GM10847 (cell line): ENCODE measurements around the gene AMY2B.
"Not testable (repeated sequence)": the region's sequence is repeated elsewhere in the genome, so short reads cannot be mapped to it uniquely, and the experiment has no call there.

Source experiments
- POLR2A ChIP-seq: IDR thresholded peaks from 2 replicates; pipeline ENCODE4 v1.6.1; 2011; ENCODE audit not compliant: insufficient read length; ENCODE audit errors: extremely low read depth

Gene AMY2B

DNA sequence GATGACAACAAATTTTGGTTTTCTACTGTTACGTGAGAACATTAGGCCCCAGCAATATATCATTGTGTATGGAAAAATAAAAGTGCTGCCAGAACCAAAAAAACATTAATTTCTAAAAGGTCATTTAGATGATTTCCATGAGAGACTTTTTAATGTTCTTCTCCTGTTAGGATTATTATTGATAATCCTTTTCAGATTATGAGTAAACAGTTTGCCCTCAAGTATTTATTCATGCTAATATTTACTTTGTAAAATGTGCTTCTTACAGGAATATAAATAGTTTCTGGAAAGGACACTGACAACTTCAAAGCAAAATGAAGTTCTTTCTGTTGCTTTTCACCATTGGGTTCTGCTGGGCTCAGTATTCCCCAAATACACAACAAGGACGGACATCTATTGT lies at the start of gene AMY2B:
AMY2B (plus strand) TSS at position 301 of the 400 bp plus-strand sequence; CDS start at position 315, 14 bp downstream.
- TF ChIP-seq POLR2A, result not testable (repeated sequence)

DNA sequence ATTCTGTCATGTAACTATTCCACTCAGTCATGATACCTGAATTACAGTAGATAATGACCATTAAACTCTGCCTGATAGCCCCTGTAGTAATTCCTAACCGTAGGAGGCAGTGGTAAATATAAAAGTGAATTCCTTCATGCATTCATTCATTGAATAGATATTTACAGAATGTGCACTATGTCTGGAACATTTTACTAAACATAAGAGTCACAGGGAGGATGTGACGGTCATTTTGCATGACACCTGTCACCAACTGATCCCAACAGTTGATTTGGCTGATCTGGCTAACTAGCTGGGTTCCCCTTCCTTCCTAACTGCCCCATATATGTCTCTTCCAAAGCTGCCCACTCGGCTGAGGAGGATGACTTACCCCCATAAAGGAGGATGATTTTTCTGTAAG lies 48.0 kb upstream of the AMY2B start:
- TF ChIP-seq POLR2A, result no peak

DNA sequence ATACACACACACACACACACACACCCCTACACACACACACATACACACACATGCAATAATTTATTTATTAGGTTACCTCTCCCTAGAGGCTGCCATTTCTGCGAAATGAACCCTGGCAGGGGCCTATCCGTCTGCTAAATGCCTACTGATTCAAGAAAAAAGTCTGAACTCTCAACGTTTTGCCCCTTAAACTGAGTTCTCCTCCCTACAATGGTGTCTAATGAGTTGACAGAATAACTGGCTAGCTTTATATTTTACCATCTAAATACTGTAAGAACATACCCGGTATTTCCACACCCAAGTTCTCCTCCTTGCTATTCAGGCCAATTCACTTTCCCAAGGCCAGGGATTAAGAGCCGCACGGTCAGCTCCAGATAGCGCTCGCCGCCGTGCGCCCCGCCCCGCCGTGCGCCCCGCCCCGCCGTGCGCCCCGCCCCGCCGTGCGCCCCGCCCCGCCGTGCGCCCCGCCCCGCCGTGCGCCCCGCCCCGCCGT lies 46.2 kb upstream of the AMY2B start:
- TF ChIP-seq POLR2A, result no peak

DNA sequence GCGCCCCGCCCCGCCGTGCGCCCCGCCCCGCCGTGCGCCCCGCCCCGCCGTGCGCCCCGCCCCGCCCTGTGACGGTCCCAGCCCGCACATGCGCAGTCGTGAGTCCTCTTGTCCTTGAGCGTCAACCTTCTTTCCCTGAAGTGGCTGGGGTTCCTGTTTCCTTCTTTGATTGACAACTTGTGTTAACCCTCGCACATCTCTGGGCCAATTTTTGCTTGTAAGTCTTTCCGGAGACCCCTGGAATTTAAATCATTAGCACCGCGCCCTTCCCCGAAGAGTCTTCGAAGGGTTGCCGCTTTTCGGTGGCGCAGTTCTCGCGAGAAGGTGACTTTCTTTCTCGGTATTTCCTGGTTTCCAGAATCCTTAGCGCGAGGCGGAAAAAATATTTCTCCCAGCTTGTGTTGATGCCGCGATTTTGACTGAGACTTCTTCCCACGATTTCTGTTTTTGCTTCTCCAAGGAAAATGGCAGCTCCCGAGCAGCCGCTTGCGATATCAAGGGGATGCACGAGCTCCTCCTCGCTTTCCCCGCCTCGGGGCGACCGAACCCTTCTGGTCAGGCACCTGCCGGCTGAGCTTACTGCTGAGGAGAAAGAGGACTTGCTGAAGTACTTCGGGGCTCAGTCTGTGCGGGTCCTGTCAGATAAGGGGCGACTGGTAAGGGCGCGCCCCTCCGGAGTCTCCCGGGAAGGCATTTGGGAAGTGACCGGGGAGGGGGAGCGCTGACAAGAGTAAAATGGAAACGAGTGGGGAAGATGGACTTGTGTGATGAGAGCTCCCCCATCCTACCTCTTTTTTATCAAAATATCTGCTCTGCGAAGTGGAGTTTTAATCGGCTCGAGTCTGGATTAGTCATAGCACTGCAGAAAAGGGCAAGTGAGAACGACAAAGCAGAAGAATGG lies 45.5 kb upstream of the AMY2B start, which contains the start of gene RNPC3:
RNPC3 (plus strand) TSS at position 93 of the 901 bp plus-strand sequence; CDS start at position 465, 372 bp downstream.
- no peak for TF ChIP-seq POLR2A

DNA sequence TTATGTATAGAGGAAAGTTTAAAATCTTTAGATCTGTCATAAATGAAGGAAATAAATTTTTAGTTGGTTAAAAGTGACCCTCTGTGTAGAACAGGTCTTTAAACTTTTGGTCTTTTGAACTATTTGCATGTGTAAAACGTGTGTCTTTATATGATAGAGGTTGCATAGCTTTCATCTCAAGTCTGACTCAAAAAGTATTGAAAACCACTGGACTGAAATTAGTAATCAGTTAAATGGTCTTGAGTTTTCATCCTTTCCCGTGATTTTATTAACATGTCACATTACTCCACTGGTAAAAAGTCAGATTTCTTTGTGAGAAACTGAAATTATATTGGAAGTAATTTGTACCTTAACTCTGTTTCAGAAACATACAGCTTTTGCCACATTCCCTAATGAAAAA lies 44.1 kb upstream of the AMY2B start:
- TF ChIP-seq POLR2A, result no peak

DNA sequence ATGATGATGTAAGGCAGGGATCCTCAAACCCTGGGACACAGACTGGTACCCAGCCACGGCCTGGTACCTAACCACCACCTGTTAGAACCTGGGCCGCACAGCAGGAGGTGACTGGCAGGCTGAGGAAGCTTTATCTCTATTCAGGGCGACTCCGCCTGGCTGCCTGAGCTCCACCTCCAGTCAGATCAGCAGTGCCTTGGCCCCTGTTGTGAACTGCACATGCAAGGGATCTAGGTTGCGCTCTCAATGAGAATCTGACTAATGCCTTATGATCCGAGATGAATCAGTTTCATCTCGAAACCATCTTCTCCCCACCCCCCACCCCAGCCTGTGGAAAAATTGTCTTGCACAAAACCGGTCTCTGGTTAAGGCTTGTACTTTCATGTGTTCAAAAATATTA lies 41.6 kb upstream of the AMY2B start:
- TF ChIP-seq POLR2A, result no peak

DNA sequence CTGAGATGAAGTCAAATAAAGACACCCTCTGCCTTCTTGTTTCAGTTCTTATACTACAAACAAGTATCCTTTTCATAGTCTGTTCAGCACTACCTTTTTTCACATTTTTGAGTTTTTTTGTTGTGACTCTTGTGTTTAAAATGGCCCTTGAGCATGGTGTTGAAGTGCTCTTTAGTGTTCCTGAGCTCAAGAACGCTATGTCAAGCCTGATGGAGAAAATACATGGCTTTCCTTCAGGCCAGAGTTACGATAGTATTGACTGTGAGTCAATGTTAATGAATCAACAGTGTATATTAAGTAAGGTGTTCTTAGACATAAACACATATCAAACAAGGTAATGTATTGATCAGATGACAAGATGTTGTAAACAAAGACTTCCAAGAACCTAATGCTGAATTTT lies 33.2 kb upstream of the AMY2B start:
- TF ChIP-seq POLR2A, result no peak

DNA sequence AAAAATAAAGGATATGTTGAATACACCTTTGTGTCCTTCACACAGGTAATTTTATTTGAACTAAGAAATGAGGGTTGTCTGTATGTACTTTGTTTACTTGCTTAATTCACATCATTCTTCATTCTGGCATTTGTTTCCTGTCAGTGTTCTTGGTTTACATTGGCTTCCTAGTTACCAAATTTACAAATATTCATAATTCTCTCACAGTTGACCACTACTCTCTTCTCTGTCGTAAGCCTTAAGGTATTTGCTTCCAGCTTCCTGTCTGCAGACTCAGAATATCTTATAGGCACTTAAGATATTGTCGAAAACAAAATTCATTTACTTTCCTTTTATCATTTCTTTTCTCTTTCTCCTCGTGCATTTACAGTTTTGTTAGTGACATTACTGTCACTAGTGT lies 30.0 kb upstream of the AMY2B start:
- no peak for TF ChIP-seq POLR2A

DNA sequence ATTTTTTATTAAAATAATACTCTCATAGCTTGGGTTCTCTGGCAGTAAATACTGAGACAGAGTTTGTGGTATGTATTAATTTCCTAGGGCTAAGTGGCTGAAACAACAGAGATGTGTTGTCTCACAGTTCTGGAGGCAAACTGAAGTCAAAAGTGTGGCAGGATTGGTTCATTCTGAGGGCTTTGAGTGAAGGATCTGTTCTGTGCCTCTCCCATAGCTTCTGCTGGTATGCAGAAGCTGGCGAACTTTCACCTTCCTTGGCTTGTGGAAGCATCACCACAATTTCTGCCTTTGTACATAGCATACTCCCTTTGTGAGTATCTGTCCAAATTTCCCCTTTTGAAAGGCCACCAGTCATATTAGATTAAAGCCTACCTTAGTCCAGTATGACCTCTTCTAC lies 24.9 kb upstream of the AMY2B start:
- TF ChIP-seq POLR2A, result no peak

DNA sequence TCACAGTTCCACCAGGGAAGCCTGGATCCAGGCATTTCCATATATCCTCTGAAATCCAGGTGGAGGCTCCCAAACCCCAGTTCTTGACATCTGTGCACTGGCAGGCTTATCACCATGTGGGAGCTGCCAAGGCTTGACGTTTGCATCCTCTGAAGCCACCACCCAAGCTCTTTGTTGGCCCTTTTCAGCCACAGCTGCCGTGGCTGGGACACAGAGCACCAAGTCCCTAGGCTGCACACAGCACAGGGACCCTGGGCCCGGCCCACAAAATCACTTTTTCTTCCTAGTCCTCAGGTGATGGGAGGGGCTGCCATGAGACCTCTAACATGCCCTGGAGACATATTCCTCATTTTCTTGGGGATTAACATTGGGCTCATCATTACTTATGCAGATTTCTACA lies 23.5 kb upstream of the AMY2B start:
- TF ChIP-seq POLR2A, result no peak

DNA sequence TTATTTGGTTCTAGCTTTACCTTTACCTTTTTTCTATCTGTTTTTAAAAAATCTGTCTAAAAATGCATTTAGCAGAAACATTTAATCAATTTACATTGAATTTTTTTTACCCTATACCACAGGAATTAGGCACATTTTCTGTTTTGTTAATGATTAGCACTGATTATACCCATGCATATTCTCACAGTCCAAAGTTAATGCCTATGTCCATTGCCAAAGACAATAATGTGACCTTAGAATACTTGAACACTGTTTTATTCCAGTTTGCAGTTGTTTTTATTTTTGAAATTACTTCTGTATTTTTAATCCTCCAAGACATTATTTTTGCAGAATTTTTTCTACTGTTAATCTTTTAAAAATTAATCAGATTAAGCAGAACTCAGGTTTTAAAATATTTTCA lies 11.0 kb upstream of the AMY2B start:
- no peak for TF ChIP-seq POLR2A

DNA sequence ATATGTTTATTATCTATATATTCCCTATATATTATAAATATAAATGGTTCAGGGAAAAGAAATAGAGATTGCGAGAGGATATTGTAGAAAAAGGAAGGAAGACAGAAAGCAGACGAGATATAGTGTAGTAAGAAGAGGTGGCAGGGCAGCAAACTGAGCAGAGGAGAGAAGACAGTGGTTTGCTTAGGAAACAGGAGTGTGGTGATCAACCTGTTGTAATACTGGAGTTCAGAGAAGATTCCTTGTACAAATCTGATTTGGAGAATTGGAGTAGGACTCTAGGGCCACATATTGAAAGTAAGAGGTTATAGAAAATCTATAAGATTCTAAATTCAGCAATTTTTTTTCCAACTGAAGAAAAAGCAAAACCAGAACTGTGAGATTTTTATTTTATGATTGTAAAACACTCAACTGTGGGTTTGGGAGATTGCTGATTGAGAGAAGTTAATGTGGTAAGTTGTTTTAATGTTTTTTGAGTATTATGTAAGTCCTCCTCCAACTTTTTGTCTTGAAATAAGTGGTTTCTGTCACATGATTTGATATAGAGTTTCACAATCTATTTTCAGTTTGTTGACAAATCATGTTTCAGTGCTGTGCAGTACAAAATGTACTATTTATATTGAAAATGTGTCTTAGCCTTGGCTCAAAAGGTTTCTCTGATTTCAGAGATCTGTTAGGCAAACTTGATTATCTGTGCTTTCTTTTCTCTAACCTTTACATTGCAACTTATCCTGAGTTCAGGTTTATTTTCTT lies 9.6 kb upstream of the AMY2B start:
- TF ChIP-seq POLR2A, result no peak

DNA sequence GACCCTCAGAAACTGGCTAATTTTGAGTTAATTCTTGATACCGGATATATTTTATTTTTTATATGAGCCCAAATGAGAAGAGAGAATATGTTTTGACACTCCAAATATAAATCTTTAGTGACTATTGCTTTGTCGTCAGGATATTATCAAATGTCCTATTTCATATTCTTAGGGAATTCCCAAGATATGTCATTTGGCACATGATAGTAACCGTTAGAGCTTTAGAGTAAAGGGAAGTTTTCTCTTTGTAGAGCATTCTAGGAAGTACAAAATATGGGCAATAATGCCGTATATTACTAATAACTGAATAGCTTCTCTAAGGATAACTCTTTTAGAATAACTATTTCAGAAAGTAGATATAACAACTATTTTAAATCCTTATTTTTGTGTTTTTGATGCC lies 8.3 kb upstream of the AMY2B start:
- no peak for TF ChIP-seq POLR2A

DNA sequence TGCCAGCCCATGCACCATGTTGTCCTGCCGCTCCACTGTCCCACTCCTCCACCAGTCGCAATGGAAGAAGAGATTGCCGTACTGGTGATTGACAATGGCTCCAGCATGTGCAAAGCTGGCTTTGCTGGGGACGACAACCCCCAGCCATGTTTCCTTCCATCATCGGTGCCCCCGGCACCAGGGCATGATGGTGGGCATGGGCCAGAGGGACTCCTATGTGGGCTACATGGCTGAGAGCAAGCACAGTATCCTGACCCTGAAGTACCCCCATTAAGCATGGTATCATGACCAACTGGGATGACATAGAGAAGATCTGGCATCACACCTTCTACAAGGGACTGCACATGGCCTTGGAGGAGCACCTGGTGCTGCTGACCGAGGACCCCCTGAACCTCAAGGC lies 1.9 kb upstream of the AMY2B start:
- TF ChIP-seq POLR2A, result no peak

DNA sequence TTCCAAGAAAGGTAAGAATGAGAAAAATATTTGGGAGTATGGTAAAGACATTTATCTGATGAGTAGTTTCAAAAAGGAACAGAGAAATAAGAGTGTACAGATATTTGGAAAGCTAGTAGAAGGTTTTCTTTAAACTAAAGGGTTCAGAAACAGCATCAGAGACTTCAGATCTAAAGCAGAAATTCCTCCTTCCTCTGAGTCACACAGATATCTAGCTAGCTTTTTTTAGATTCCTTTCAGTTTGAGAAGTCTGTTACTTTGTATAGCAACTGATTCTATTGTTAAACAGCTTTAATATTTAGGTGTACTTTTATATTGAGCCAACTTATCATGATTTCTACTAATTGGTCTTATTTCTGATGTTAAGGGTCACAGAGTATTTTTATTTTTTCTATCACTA lies 4.7 kb downstream of the AMY2B start:
- TF ChIP-seq POLR2A, result no peak

DNA sequence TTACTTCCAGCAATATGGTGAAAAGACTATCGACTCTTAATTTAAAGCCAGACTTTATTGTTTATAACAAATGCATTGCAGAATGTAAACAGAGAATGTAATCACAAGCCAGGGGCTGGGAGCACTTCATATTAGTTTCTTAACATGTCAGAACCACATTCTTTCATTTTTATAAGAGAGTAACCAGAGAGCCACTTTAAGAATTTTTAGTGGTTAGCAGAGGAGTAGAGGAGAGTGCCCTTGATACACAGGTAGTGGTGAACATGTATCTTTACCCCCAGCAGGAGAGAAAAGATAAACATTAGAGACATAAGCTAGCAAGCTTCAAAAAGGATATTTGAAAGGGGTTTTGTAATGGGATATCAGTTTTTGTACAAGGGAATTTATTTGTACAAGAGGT lies 11.1 kb downstream of the AMY2B start:
- TF ChIP-seq POLR2A, result no peak
